WERI-Rb-1 (cell line): ENCODE measurements around the gene SPTLC2.
A peak's percentile ranks its signal among the peaks of the same experiment; 100 is the strongest.

Experiments used
- DNase-seq: peaks from one replicate; pipeline ENCODE4 v3.0.0-alpha.2; 2020
- H3K27ac ChIP-seq: fragments of 250-450 bp; sonication (Bioruptor Pico); 2 replicates; pipeline ENCODE4 v1.5.1; 2020; ENCODE audit warnings: mild to moderate bottlenecking, moderate library complexity
- H3K27me3 ChIP-seq: fragments of 250-450 bp; sonication (Bioruptor Pico); 2 replicates; pipeline ENCODE4 v1.5.1; 2021; ENCODE audit warnings: mild to moderate bottlenecking, low read depth, moderate library complexity; ENCODE audit not compliant: insufficient read depth, severe bottlenecking
- H3K36me3 ChIP-seq: fragments of 250-450 bp; sonication (Bioruptor Pico); 2 replicates; pipeline ENCODE4 v1.5.1; 2020; ENCODE audit warnings: mild to moderate bottlenecking, moderate library complexity
- H3K4me3 ChIP-seq: 2 replicates; pipeline ENCODE4 v1.5.1; 2011; ENCODE audit warnings: low read depth, mild to moderate bottlenecking, control low read depth, low read length
- H3K9me3 ChIP-seq: fragments of 250-450 bp; sonication (Bioruptor Pico); 2 replicates; pipeline ENCODE4 v1.5.1; 2021; ENCODE audit warnings: mild to moderate bottlenecking, moderate library complexity; ENCODE audit not compliant: severe bottlenecking
- TF ChIP-seq, protein P1 (sequence below): IDR thresholded peaks from 2 replicates; pipeline ENCODE4 v1.5.1; 2011; ENCODE audit warnings: low read depth, mild to moderate bottlenecking, control low read depth, inconsistent platforms, low read length

SPTLC2 gene

DNA sequence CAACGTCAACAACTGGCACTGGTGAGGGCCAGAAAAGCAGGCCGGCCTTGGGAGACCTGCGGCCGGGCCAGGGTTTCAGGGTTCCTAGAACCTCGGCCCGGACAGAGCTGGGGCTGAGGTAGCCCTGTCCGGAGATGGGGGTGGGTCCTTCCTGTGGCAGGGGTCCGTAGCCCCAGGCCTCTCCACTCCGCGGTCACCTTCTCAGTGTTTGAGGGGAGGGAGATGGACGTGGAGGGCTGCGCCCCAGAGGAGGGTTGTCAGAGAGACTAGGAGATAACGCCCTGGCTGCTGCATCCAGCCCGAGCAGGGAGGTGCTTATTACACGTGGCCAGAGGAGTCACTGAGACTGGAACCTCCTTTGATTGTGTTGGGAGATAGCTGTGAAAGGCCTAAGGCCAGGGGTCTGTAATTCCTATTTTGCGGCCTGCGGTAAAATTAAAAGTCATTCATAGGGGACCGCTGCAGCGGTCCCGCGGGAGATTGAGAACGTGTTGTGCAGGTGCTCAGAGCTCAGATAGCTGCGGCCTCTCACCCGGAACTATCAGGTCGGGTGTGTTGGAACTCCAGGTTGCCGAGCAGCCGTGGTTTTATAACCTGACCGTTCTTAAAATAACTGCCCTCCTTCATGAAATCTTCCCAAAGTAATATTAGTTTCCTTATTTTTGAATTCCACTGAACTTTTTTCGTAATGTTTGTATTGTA, 158.0 kb downstream of the SPTLC2 start:
- TF ChIP-seq, protein P1, sequence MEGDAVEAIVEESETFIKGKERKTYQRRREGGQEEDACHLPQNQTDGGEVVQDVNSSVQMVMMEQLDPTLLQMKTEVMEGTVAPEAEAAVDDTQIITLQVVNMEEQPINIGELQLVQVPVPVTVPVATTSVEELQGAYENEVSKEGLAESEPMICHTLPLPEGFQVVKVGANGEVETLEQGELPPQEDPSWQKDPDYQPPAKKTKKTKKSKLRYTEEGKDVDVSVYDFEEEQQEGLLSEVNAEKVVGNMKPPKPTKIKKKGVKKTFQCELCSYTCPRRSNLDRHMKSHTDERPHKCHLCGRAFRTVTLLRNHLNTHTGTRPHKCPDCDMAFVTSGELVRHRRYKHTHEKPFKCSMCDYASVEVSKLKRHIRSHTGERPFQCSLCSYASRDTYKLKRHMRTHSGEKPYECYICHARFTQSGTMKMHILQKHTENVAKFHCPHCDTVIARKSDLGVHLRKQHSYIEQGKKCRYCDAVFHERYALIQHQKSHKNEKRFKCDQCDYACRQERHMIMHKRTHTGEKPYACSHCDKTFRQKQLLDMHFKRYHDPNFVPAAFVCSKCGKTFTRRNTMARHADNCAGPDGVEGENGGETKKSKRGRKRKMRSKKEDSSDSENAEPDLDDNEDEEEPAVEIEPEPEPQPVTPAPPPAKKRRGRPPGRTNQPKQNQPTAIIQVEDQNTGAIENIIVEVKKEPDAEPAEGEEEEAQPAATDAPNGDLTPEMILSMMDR, result no peak
- peak overlapping the region; percentile 97 for H3K27ac ChIP-seq
- peaks cover 40% of the 10 kb centered on the region for H3K36me3 ChIP-seq
- H3K9me3 ChIP-seq, result no peaks in the 10 kb centered on the region
- peak overlapping the region; percentile 87 for H3K4me3 ChIP-seq
- peak; percentile 43 for DNase-seq
- H3K27me3 ChIP-seq, result no peaks in the 10 kb centered on the region

DNA sequence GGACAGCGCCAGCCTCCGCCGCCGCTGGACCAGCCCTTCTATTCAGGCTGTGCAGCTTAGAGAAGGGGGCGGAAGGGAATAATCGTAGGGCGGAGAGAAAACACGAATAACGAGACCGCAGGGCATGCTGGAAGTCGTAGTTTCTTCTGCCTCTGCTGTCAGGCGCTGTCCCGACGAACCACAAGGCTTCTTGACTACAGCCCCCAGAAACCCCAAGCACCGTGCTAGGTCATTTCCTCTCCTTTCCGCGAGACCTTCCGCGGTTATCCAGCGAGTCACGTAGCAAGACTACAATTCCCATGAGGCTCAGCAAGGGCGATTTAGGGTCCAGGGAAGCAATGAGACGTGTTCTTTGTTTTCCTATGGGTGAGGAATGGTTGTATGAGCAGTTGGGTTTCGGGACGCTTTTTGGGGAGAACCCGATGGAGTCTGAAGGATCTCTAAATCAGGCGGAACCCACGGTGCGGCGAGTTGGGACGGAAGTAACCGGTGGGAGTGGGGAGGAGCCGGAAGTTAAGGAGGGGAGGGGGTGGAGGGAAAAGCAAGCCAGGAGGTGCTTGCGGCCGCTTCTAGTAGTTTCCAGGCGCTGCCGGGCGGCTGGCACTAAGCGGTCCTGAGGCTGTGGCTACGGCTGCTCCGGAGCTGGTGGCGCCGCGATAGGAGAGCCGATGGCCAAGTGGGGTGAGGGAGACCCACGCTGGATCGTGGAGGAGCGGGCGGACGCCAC, 158.8 kb downstream of the SPTLC2 start, which contains the start of the genes AHSA1 and VIPAS39:
TSS of gene AHSA1 (plus strand) at position 572 of the 727 bp plus-strand sequence. CDS start at position 669, 97 bp downstream.
TSS of gene VIPAS39 (minus strand) at position 80 of the 727 bp plus-strand sequence. CDS start 3,499 bp downstream, outside the sequence.
- H3K27ac ChIP-seq, result peak within 1 kb of the TSS; percentile 97
- TF ChIP-seq, protein P1, result no peak
- peaks cover 33% of the 10 kb centered on the region for H3K36me3 ChIP-seq
- peak; percentile 97 for DNase-seq
- H3K9me3 ChIP-seq, result no peaks in the 10 kb centered on the region
- H3K4me3 ChIP-seq, result peak within 1 kb of the TSS; percentile 87
- H3K27me3 ChIP-seq, result no peaks in the 10 kb centered on the region

DNA sequence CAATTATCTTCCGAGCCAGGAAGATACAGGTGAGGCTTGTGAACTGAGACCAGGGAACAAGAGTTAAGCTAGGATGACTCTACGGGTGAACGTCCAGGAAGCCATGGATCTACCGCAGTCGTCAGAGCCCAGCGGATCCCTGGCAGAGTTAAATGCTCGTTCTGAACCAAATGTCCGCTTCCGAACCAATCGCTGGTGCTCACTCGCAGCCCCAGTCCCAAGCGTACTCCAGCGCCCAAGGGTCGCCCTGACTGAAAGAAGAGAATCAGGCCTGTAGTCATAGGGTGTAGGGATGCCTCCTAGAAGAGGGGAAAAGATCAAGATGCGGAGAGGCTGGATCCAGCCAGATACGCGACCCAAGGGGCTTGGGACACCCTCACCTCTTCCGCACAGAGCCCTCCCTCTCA, 159.3 kb downstream of the SPTLC2 start:
- Histone ChIP-seq H3K27ac (peak overlapping the region; percentile 97), H3K36me3 (peaks cover 27% of the 10 kb centered on the region), H3K9me3 (no peaks in the 10 kb centered on the region), H3K4me3 (peak overlapping the region; percentile 87), H3K27me3 (no peaks in the 10 kb centered on the region)
- no peak for DNase-seq
- TF ChIP-seq, protein P1, result no peak
